HepG2 (cell line): Measurements from ENCODE around the gene ALB. TPM values are rescaled to one million over a fixed set of nuclear protein-coding genes. Genes with fewer than 3 reads are reported as not detected.
A peak's percentile ranks its signal among the peaks of the same experiment; 100 is the strongest.

ENCODE experiments used
- BRCA1 ChIP-seq: sonication (generic); formaldehyde crosslinking; IDR thresholded peaks from 2 replicates; pipeline ENCODE4 v1.4.0; 2020; ENCODE audit warnings: missing genetic modification reagents
- PAF1 ChIP-seq: IDR thresholded peaks from 2 replicates; pipeline ENCODE4 v1.6.1; 2016; ENCODE audit warnings: missing genetic modification reagents, missing compliant biosample characterization
- PHF21A ChIP-seq: sonication (generic); formaldehyde crosslinking; IDR thresholded peaks from 2 replicates; pipeline ENCODE4 v1.5.0; 2020; ENCODE audit warnings: mild to moderate bottlenecking, missing genetic modification reagents
- PITX1 ChIP-seq: sonication (generic); formaldehyde crosslinking; IDR thresholded peaks from 2 replicates; pipeline ENCODE4 v1.5.1; 2020; ENCODE audit warnings: mild to moderate bottlenecking, missing genetic modification reagents
- RARA ChIP-seq: IDR thresholded peaks from 2 replicates; pipeline ENCODE4 v1.6.1; 2016; ENCODE audit warnings: missing genetic modification reagents, missing compliant biosample characterization
- ZBTB7B ChIP-seq: sonication (generic); formaldehyde crosslinking; IDR thresholded peaks from 2 replicates; pipeline ENCODE4 v1.4.0; 2020; ENCODE audit warnings: missing genetic modification reagents
- ZNF331 ChIP-seq: sonication (generic); formaldehyde crosslinking; IDR thresholded peaks from 2 replicates; pipeline ENCODE4 v1.4.0; 2020; ENCODE audit warnings: missing genetic modification reagents
- ZNF430 ChIP-seq: sonication (generic); formaldehyde crosslinking; IDR thresholded peaks from 2 replicates; pipeline ENCODE4 v1.9.0; 2021; ENCODE audit warnings: mild to moderate bottlenecking, missing genetic modification reagents
- polyA plus RNA-seq, 8 experiments: library from polyadenylated mRNA; depleted of rRNA in 3 of 8; stranded (reverse) in 7 of 8; unstranded in 1 of 8; fragments of >200 nt; fragmentation: Illumina TruSeq in 4 of 8; extraction: Trizol in 4 of 8; gene quantifications; 2 replicates each; pipeline versions ENCODE4 v1.2.1 to v1.2.3, GENCODE V29; 2011 to 2016; ENCODE audit warnings: low read depth in 4 of 8, missing spikeins in 1 of 8, mixed read lengths in 1 of 8; ENCODE audit not compliant: insufficient read depth in 1 of 8
- total RNA-seq, 5 experiments: library from RNA; depleted of rRNA; stranded (reverse); fragments of >200 nt; fragmentation: Illumina TruSeq; extraction: Trizol; gene quantifications; 2 replicates each; pipeline ENCODE4 v1.2.3, GENCODE V29; 2016; ENCODE audit warnings: low read depth in 1 of 5
- TF ChIP-seq, protein P1 (sequence below): sonication (generic); formaldehyde crosslinking; IDR thresholded peaks from 2 replicates; pipeline ENCODE4 v1.4.0; 2020; ENCODE audit warnings: missing genetic modification reagents
- TF ChIP-seq, protein P2 (sequence below): sonication (generic); formaldehyde crosslinking; IDR thresholded peaks from 2 replicates; pipeline ENCODE4 v1.8.0; 2022; ENCODE audit warnings: low read depth, missing genetic modification reagents
- TF ChIP-seq, protein P3 (sequence below): sonication (generic); formaldehyde crosslinking; IDR thresholded peaks from 2 replicates; pipeline ENCODE4 v1.4.0; 2020; ENCODE audit warnings: missing genetic modification reagents, mild to moderate bottlenecking, borderline replicate concordance

The ALB gene
- total and polyA plus RNA-seq, 2 of the 13 experiments (the other 11 are each of a cell fraction or from before 2014, with no cell fraction given), result 22,259 to 22,625 TPM

DNA sequence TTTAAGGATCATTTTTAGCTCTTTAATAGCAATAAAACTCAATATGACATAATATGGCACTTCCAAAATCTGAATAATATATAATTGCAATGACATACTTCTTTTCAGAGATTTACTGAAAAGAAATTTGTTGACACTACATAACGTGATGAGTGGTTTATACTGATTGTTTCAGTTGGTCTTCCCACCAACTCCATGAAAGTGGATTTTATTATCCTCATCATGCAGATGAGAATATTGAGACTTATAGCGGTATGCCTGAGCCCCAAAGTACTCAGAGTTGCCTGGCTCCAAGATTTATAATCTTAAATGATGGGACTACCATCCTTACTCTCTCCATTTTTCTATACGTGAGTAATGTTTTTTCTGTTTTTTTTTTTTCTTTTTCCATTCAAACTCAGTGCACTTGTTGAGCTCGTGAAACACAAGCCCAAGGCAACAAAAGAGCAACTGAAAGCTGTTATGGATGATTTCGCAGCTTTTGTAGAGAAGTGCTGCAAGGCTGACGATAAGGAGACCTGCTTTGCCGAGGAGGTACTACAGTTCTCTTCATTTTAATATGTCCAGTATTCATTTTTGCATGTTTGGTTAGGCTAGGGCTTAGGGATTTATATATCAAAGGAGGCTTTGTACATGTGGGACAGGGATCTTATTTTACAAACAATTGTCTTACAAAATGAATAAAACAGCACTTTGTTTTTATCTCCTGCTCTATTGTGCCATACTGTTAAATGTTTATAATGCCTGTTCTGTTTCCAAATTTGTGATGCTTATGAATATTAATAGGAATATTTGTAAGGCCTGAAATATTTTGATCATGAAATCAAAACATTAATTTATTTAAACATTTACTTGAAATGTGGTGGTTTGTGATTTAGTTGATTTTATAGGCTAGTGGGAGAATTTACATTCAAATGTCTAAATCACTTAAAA lies 15.3 kb downstream of the ALB start (continued):
- TF ChIP-seq ZNF331 (CRISPR knock-in tag) (0 out of 2 replicates have a peak, but pooled peaks have one; percentile 33), PHF21A (CRISPR knock-in tag) (no peak), BRCA1 (CRISPR knock-in tag) (no peak), PITX1 (CRISPR knock-in tag) (no peak), ZNF430 (CRISPR knock-in tag) (no peak), PAF1 (CRISPR knock-in tag) (peak; percentile 98; the same call in 1 of the 2 replicates), RARA (CRISPR knock-in tag) (no peak), ZBTB7B (CRISPR knock-in tag) (no peak)
- TF ChIP-seq, protein P1, sequence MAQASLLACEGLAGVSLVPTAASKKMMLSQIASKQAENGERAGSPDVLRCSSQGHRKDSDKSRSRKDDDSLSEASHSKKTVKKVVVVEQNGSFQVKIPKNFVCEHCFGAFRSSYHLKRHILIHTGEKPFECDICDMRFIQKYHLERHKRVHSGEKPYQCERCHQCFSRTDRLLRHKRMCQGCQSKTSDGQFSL, result no peak
- TF ChIP-seq, protein P2, sequence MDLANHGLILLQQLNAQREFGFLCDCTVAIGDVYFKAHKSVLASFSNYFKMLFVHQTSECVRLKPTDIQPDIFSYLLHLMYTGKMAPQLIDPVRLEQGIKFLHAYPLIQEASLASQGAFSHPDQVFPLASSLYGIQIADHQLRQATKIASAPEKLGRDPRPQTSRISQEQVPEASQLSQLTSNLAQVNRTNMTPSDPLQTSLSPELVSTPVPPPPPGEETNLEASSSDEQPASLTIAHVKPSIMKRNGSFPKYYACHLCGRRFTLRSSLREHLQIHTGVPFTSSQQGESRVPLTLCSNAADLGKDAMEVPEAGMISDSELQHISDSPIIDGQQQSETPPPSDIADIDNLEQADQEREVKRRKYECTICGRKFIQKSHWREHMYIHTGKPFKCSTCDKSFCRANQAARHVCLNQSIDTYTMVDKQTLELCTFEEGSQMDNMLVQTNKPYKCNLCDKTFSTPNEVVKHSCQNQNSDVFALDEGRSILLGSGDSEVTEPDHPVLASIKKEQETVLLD (CRISPR knock-in tag), result 0 out of 2 replicates have a peak, but pooled peaks have one; percentile 13
- TF ChIP-seq, protein P3, sequence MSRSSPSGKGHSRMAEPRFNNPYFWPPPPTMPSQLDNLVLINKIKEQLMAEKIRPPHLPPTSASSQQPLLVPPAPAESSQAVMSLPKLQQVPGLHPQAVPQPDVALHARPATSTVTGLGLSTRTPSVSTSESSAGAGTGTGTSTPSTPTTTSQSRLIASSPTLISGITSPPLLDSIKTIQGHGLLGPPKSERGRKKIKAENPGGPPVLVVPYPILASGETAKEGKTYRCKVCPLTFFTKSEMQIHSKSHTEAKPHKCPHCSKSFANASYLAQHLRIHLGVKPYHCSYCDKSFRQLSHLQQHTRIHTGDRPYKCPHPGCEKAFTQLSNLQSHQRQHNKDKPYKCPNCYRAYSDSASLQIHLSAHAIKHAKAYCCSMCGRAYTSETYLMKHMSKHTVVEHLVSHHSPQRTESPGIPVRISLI (CRISPR knock-in tag), result peak; percentile 21; the same call in 1 of the 2 replicates
- TF ChIP-seq, all 625 proteins: peak for 21
